DMS79 (cell line): ENCODE measurements around the gene GLI1.
A peak's percentile ranks its signal among the peaks of the same experiment; 100 is the strongest.

Experiments used
- DNase-seq: peaks from one replicate; lab custom pipeline; 2025; lab: John Stamatoyannopoulos, UW

The GLI1 gene

GRCh38 chr12:57520053-57520818, 60.7 kb downstream of the GLI1 start, which contains the start of gene DDIT3:
Gene DDIT3, minus strand, starts transcription at chr12:57520514. Its CDS starts 3,108 bp downstream, at chr12:57517406.
- peak; percentile 86 for DNase-seq

GRCh38 chr12:57521525-57522010, 62.0 kb downstream of the GLI1 start:
- DNase-seq = no peak
